Gastrocnemius medialis (tissue), 4 donors: ENCODE data around the gene ALKBH6. TPM values are rescaled to one million over a fixed set of nuclear protein-coding genes. Genes with fewer than 3 reads are reported as not detected.
"Not testable (repeated sequence)": the region's sequence is repeated elsewhere in the genome, so short reads cannot be mapped to it uniquely, and the experiment has no call there.

ENCODE experiments used
- ATAC-seq, 2 donors: fragments of 150-250 bp; one replicate each; pipeline ENCODE4 v1.9.1; 2016
- DNase-seq, 2 donors: peaks; one replicate each; pipeline ENCODE4 v3.0.0-alpha.2; 2019
- H3K27ac ChIP-seq, 4 donors: fragments of 200-600 bp; sonication (generic); 1 replicate in 1 of 4; 2 replicates in 3 of 4; pipeline ENCODE4 v1.5.1; 2016 to 2018; ENCODE audit warnings: mild to moderate bottlenecking in 2 of 4, moderate library complexity in 1 of 4
- H3K27me3 ChIP-seq, 3 donors: fragments of 200-600 bp; sonication (generic) in 2 of 3; 1 replicate in 1 of 3; 2 replicates in 2 of 3; pipeline versions ENCODE4 v1.5.1 to v1.6.0; 2016 to 2019; ENCODE audit warnings: mild to moderate bottlenecking in 1 of 3, moderate library complexity in 1 of 3
- H3K36me3 ChIP-seq, 2 donors: fragments of 200-600 bp; sonication (generic) in 1 of 2; one replicate each; pipeline ENCODE4 v1.5.1; 2017 to 2018
- H3K4me1 ChIP-seq, 2 donors: fragments of 200-600 bp; sonication (generic) in 1 of 2; one replicate each; pipeline ENCODE4 v1.5.1; 2016 to 2017; ENCODE audit warnings: mild to moderate bottlenecking in 2 of 2
- H3K4me3 ChIP-seq, 4 donors: fragments of 200-600 bp; sonication (generic) in 3 of 4; 1 replicate in 1 of 4; 2 replicates in 3 of 4; pipeline ENCODE4 v1.5.1; 2016 to 2019; ENCODE audit warnings: mild to moderate bottlenecking in 2 of 4
- H3K9me3 ChIP-seq, 3 donors: fragments of 200-600 bp; sonication (generic) in 2 of 3; 1 replicate in 1 of 3; 2 replicates in 2 of 3; pipeline ENCODE4 v1.5.1; 2016 to 2019
- CTCF ChIP-seq, 5 experiments: fragments of 450-650 bp in 3 of 5; fragments of 200-600 bp in 2 of 5; sonication (generic) in 2 of 5; IDR thresholded peaks in 4 of 5; conservative IDR thresholded peaks in 1 of 5; 1 replicate in 4 of 5; 2 replicates in 1 of 5; pipeline ENCODE4 v1.5.1; 2016 to 2019; ENCODE audit warnings: antibody characterized with exemption in 5 of 5, mild to moderate bottlenecking in 3 of 5, moderate library complexity in 3 of 5
- POLR2A ChIP-seq, 2 donors: fragments of 450-650 bp; IDR thresholded peaks; one replicate each; pipeline ENCODE4 v1.6.1; 2017; ENCODE audit warnings: antibody characterized with exemption in 2 of 2, mild to moderate bottlenecking in 2 of 2, moderate library complexity in 2 of 2
- in situ Hi-C, 4 donors: fragments of 200-750 bp; cut with MboI; loops; one replicate each; pipeline versions ENCODE4 v1.15.0 to v1.8.0; 2017; ENCODE audit warnings: low sequenced_read_pairs in 4 of 4
- intact Hi-C: fragments of 100-400 bp; cut with DNase I; formaldehyde crosslinking; loops from one replicate; pipeline ENCODE4 v1.15.1; 2023; ENCODE audit warnings: low total_unique reads
- total RNA-seq, 4 donors: library from RNA; depleted of rRNA; stranded (reverse); fragments of >200 nt; gene quantifications; one replicate each; pipeline versions ENCODE4 v1.1.0 to v1.2.3, GENCODE V29; 2016

Gene ALKBH6
- total RNA-seq, 4 donors from 2014 or later, result 10.6 to 50.1 (median 19.0) TPM

- Histone ChIP-seq H3K27me3 (no peaks in the 10 kb centered on the region), H3K4me3 (no peak overlapping the region), H3K36me3 (no peaks in the 10 kb centered on the region), H3K9me3 (no peaks in the 10 kb centered on the region), H3K4me1 (no peaks in the 10 kb centered on the region), H3K27ac (no peak overlapping the region)
- in situ Hi-C loops, result no loop called here
- TF ChIP-seq POLR2A (IDR thresholded peaks at IDR 0.05) (no peak), CTCF (IDR thresholded peaks at IDR 0.05 in 4 of 5, conservative IDR thresholded peaks at IDR 0.05 in 1 of 5) (no peak)
- intact Hi-C loops, result no loop called here
- DNase-seq (no peak), ATAC-seq (no peak)
Measured at GRCh38 chr19:36043952-36044351, 29.9 kb upstream of the ALKBH6 start.

GRCh38 chr19:36041831-36042230 is 27.8 kb upstream of the ALKBH6 start:
- no peaks in the 10 kb centered on the region for H3K9me3 ChIP-seq
- in situ Hi-C loops (no loop called here), intact Hi-C loops (no loop called here)
- DNase-seq (no peak), ATAC-seq (no peak)
- no peaks in the 10 kb centered on the region for H3K4me1 ChIP-seq
- no peak overlapping the region for H3K4me3 ChIP-seq
- H3K27me3 ChIP-seq, result no peaks in the 10 kb centered on the region
- H3K27ac ChIP-seq, result no peak overlapping the region
- H3K36me3 ChIP-seq, result no peaks in the 10 kb centered on the region
- TF ChIP-seq CTCF (IDR thresholded peaks at IDR 0.05 in 4 of 5, conservative IDR thresholded peaks at IDR 0.05 in 1 of 5) (no peak), POLR2A (IDR thresholded peaks at IDR 0.05) (no peak)

- H3K36me3 ChIP-seq, H3K9me3 ChIP-seq, H3K27me3 ChIP-seq, ATAC-seq, H3K27ac ChIP-seq, H3K4me3 ChIP-seq, DNase-seq, intact Hi-C loops, in situ Hi-C loops, H3K4me1 ChIP-seq: not testable (repeated sequence)
Measured at GRCh38 chr19:36041092-36041491, 27.1 kb upstream of the ALKBH6 start.

- TF ChIP-seq POLR2A (IDR thresholded peaks at IDR 0.05) (no peak), CTCF (IDR thresholded peaks at IDR 0.05 in 4 of 5, conservative IDR thresholded peaks at IDR 0.05 in 1 of 5) (no peak)
- H3K4me3 ChIP-seq, result no peak overlapping the region
- intact Hi-C loops, result no loop called here
- H3K4me1 ChIP-seq, result no peaks in the 10 kb centered on the region
- DNase-seq (no peak), ATAC-seq (no peak)
- no peak overlapping the region for H3K27ac ChIP-seq
- in situ Hi-C loops, result no loop called here
- H3K9me3 ChIP-seq, result no peaks in the 10 kb centered on the region
- H3K27me3 ChIP-seq, result no peaks in the 10 kb centered on the region
- no peaks in the 10 kb centered on the region for H3K36me3 ChIP-seq
Measured at GRCh38 chr19:36040495-36040894, 26.5 kb upstream of the ALKBH6 start.

- ATAC-seq, result no peak
- Histone ChIP-seq H3K36me3 (peaks cover 0 to 4% of the 10 kb centered on the region in 2 donors), H3K27ac (peak within 1 kb of the TSS in 3 of 4 donors; percentile 25 to 54 (median 41)), H3K4me3 (peak within 1 kb of the TSS; percentile 48 to 57 (median 52)), H3K4me1 (no peaks in the 10 kb centered on the region), H3K9me3 (no peaks in the 10 kb centered on the region), H3K27me3 (peaks cover 4 to 16% (median 14%) of the 10 kb centered on the region in 3 donors)
- in situ Hi-C loops (no loop called here), intact Hi-C loops (no loop called here)
- TF ChIP-seq CTCF (IDR thresholded peaks at IDR 0.05 in 4 of 5, conservative IDR thresholded peaks at IDR 0.05 in 1 of 5), result no peak
- no peak for TF ChIP-seq POLR2A (IDR thresholded peaks at IDR 0.05)
- DNase-seq, result no peak
Measured at GRCh38 chr19:36032251-36033104, 18.5 kb upstream of the ALKBH6 start, which contains the start of gene CLIP3. Gene CLIP3, minus strand, starts transcription at chr19:36032873. Its CDS starts 516 bp downstream, at chr19:36032357.
